HG03095 (cell line): ENCODE results near the gene KIF21B.

Source experiments
- ATAC-seq: cut with Tn5 transposase; IDR thresholded peaks from one replicate; pipeline ENCODE4 v1.9.1; 2021; ENCODE audit warnings: moderate library complexity; ENCODE audit not compliant: unreplicated experiment

The KIF21B gene

GRCh38 chr1:201023517-201023902 is at the start of gene KIF21B:
KIF21B (minus strand) TSS chr1:201023714; CDS start chr1:201023383, 331 bp downstream.
- ATAC-seq = peak; percentile 50

- ATAC-seq = no peak
Measured at GRCh38 chr1:201072922-201073321, 49.4 kb upstream of the KIF21B start.

- ATAC-seq = no peak
Measured at GRCh38 chr1:201072149-201072548, 48.6 kb upstream of the KIF21B start.

DNA sequence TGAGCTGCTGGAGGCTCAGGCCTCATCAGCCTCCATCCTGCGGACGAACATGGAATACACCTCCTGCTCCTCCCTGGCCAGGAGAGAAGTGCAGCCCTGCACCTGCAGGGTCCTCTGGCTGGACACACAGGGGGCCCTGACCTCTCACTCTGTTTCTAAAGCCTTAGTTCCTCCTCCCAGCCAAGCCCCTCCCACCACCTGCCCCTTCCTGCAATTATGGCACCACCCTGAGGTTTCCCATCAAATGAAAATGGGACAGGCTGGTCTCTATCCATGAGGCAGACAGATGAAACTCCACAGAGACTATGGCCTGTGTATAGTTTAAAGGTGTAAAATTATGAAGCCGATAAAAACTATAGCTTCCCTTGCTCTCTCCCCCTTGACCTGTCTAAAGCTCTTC is 46.1 kb upstream of the KIF21B start:
- ATAC-seq = no peak

GRCh38 chr1:201068976-201069375 is 45.5 kb upstream of the KIF21B start:
- ATAC-seq = no peak

GRCh38 chr1:201066986-201067385 is 43.5 kb upstream of the KIF21B start:
- ATAC-seq = no peak

GRCh38 chr1:201065686-201066085 is 42.2 kb upstream of the KIF21B start:
- no peak for ATAC-seq

GRCh38 chr1:201064806-201065205 is 41.3 kb upstream of the KIF21B start:
- no peak for ATAC-seq

DNA sequence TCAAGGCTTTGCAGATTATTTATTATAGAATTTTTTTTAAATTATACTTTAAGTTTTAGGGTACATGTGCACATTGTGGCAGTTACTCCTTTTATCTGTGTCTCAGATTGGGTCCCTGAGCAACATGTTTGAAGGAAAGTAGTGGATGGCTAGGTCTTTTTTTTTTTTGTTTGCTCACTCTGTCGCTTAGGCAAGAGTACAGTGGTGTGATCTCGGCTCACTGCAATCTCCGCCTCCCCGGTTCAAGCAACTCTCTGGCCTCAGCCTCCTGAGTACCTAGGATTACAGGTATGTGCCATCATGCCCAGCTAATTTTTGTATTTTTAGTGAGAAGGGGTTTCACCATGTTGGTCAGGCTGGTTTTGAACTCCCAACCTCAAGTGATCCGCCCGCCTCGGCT is 39.6 kb upstream of the KIF21B start:
- ATAC-seq = no peak

DNA sequence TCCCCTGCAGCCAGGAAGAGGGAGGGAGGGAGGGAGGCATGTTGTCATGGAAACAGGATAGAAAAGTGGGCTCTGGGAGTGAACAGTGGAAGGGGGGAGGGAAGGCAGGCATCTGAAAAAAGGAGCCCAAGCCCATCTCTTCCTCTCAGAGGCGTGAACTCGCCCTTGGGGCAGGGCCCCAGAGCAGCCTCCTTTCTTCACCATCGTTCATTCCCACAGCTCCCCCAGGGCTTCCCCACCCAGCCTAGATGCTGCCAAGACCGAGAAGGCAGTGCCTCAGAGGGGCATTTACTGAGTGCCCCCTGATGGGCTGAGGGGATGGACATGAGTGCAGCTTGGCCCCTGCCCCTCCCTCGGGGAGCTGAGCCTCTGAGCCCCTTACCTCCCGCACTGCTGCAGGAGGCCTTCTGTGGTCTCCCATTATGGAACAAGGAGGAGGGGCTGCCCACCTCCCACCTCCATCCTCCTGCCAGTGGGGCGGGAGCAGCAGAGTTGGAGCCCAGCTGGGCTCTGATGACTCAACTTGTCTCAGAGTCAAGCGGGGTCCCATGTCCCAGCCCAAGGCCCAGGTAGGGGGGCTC is 39.1 kb upstream of the KIF21B start:
- ATAC-seq = no peak

- no peak for ATAC-seq
Measured at GRCh38 chr1:201061886-201062285, 38.4 kb upstream of the KIF21B start.

DNA sequence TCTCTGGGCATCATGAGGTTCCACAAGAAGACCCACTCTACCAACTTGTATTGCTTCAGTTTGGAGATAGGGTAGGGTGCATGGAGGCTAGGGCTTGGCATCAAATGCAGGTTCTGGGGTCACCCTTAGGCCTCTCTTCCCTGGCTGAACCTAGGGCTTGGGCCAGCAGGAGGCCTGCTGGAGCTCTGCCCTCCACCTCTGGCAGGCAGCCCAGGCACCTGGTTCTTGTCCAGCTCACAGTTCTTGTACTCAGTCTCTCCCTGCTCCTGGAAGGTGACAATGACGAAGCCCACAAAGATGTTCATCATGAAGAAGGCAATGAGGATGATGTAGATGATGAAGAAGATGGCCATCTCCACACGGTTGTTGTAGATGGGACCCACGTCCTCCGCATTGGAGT is 37.5 kb upstream of the KIF21B start:
- no peak for ATAC-seq

DNA sequence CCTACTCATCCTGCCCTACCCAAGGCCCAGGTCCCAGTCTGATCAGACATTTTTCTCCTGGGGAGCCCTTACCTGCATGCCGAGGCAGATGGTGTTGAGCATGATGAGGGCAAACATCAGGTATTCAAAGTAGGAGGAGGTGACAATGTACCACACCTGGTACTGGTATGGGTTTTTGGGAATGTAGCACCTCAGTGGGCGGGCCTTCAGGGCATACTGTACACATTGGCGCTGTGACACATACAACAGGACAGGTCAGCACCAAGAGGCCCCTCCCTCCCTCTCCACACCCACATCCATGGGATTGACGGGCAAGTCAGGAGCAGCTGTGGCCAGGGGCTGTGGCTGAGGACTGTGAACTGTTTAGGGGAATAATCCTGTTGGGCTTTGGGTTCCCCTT is 37.1 kb upstream of the KIF21B start:
- no peak for ATAC-seq

GRCh38 chr1:201059871-201060555 is 36.5 kb upstream of the KIF21B start:
- no peak for ATAC-seq

GRCh38 chr1:201059401-201059800 is 35.9 kb upstream of the KIF21B start:
- no peak for ATAC-seq

- no peak for ATAC-seq
Measured at GRCh38 chr1:201054091-201054543, 30.6 kb upstream of the KIF21B start.

GRCh38 chr1:201053155-201053860 is 29.8 kb upstream of the KIF21B start:
- no peak for ATAC-seq

DNA sequence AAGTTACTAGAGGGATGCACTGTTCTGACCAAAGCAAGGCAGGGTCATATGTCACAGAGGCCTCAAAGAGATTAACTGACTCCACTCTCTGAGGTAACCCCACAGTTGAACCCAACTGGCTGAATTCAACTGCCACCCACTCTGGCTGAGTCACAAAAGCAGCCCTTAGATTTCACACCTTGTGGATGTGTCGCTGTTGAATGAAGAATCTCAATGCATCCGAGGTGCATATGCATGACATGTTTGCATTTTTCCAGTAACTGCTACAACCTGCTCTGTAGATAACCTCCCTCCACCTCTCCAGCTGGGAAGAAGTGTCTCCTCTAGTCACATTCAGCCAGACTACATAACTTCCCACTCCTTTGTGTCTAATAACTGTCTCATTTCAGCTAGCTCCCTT is 27.9 kb upstream of the KIF21B start:
- ATAC-seq = no peak

GRCh38 chr1:201050515-201051277 is 27.2 kb upstream of the KIF21B start:
- no peak for ATAC-seq

DNA sequence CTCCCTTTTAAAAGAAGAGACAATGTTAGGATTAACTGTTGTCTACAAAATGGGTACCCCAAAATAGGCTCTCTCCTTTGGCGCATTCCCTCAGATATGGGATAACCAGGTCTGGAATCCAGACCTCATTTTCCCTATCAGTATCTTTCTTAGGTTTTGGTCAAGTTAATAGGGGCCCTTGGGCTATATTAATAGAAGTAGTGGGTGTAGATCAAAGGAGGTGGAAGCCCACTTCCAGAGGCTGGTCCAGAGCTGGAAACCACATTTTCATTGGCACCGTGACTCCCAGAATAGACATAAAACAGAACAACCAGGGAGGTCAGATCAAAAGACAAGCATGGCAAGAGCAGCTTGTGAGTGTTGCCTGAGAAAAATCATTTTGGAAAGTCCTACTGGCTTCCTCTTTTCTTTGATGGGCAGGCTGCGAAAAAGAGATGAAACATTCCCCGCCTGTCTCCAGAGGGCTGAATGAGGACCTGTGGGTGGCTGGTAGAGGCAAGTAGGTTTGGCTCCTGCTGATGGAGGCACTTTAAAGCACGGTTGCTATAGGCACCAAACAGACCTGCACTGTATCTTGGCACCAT is 25.8 kb upstream of the KIF21B start:
- no peak for ATAC-seq

GRCh38 chr1:201048521-201048920 is 25.0 kb upstream of the KIF21B start:
- no peak for ATAC-seq
